Esophagus muscularis mucosa (tissue), 4 donors: Measurements from ENCODE around the gene BAX. TPM values are rescaled to one million over a fixed set of nuclear protein-coding genes. Genes with fewer than 3 reads are reported as not detected.
A peak's percentile ranks its signal among the peaks of the same experiment; 100 is the strongest.

ENCODE experiments used
- DNase-seq: peaks from one replicate; pipeline ENCODE4 v3.0.0-alpha.2; 2017; ENCODE audit errors: extremely low spot score
- H3K27ac ChIP-seq, 4 donors: fragments of 200-600 bp; sonication (generic); replicated peaks in 1 of 4; 1 replicate in 3 of 4; 2 replicates in 1 of 4; pipeline ENCODE4 v1.5.1; 2016 to 2019; ENCODE audit warnings: mild to moderate bottlenecking in 1 of 4
- H3K27me3 ChIP-seq, 4 donors: fragments of 200-600 bp; sonication (generic); one replicate each; pipeline versions ENCODE4 v1.5.1 to v1.6.0; 2016 to 2019
- H3K36me3 ChIP-seq, 4 donors: fragments of 200-600 bp; sonication (generic); one replicate each; pipeline ENCODE4 v1.5.1; 2016 to 2019
- H3K4me1 ChIP-seq, 4 donors: fragments of 200-600 bp; sonication (generic); one replicate each; pipeline ENCODE4 v1.5.1; 2016 to 2019
- H3K4me3 ChIP-seq, 4 donors: fragments of 200-600 bp; sonication (generic); 1 replicate in 2 of 4; 2 replicates in 2 of 4; pipeline ENCODE4 v1.5.1; 2016 to 2019; ENCODE audit warnings: mild to moderate bottlenecking in 4 of 4, moderate library complexity in 1 of 4
- H3K9me3 ChIP-seq, 4 donors: fragments of 200-600 bp; sonication (generic); 1 replicate in 3 of 4; 2 replicates in 1 of 4; pipeline ENCODE4 v1.5.1; 2016 to 2019
- EP300 ChIP-seq: sonication (generic); formaldehyde crosslinking; IDR thresholded peaks from one replicate; pipeline ENCODE4 v1.6.1; 2017; ENCODE audit warnings: antibody characterized with exemption
- POLR2A ChIP-seq: fragments of 450-650 bp; IDR thresholded peaks from one replicate; pipeline ENCODE4 v1.6.1; 2017; ENCODE audit warnings: antibody characterized with exemption, moderate library complexity, mild to moderate bottlenecking, low read depth
- POLR2AphosphoS5 ChIP-seq, 2 donors: sonication (generic); formaldehyde crosslinking; IDR thresholded peaks; one replicate each; pipeline ENCODE4 v1.6.1; 2017; ENCODE audit warnings: antibody characterized with exemption in 2 of 2
- WGBS: methylation state at CpG from one replicate; pipeline ENCODE4 v1.1.5; 2018; 5-methylcytosine and 5-hydroxymethylcytosine counted together
- intact Hi-C: fragments of 100-400 bp; cut with DNase I; formaldehyde crosslinking; loops from one replicate; pipeline ENCODE4 v1.15.1; 2023
- total RNA-seq, 4 donors: library from RNA; depleted of rRNA; stranded (reverse); fragments of >200 nt; gene quantifications; one replicate each; pipeline versions ENCODE4 v1.1.0 to v1.2.1, GENCODE V29; 2016
- TF ChIP-seq, protein P1 (sequence below), 3 experiments: fragments of 200-600 bp in 2 of 3; fragments of 450-650 bp in 1 of 3; sonication (generic) in 2 of 3; IDR thresholded peaks; one replicate each; pipeline ENCODE4 v1.5.1; 2017 to 2019; ENCODE audit warnings: antibody characterized with exemption in 3 of 3, mild to moderate bottlenecking in 2 of 3, moderate library complexity in 1 of 3

BAX gene
- total RNA-seq, 4 donors from 2014 or later: 39.0 to 50.4 (median 42.3) TPM

- no peak for DNase-seq
- Histone ChIP-seq H3K36me3 (peaks cover 12 to 53% (median 40%) of the 10 kb centered on the region in 4 donors), H3K27ac (peak overlapping the region in 3 of 4 donors; percentile 93 to 95 (median 94)), H3K4me3 (no peak overlapping the region), H3K27me3 (no peaks in the 10 kb centered on the region), H3K9me3 (no peaks in the 10 kb centered on the region), H3K4me1 (peaks cover 36 to 52% (median 46%) of the 10 kb centered on the region in 4 donors)
- intact Hi-C loops: no loop called here
- WGBS: 63% methylated on average over 4 of the region's 4 CpGs
- no peak for TF ChIP-seq EP300
These were observed 35.7 kb downstream of the BAX start for GRCh38 chr19:48990400-48990799.

- Histone ChIP-seq H3K27me3 (no peaks in the 10 kb centered on the region), H3K9me3 (no peaks in the 10 kb centered on the region), H3K27ac (peak overlapping the region; percentile 93 to 96 (median 94)), H3K4me1 (peaks cover 36 to 54% (median 48%) of the 10 kb centered on the region in 4 donors), H3K4me3 (peak overlapping the region; percentile 65 to 82 (median 78)), H3K36me3 (peaks cover 10 to 46% (median 33%) of the 10 kb centered on the region in 4 donors)
- TF ChIP-seq, protein P1, sequence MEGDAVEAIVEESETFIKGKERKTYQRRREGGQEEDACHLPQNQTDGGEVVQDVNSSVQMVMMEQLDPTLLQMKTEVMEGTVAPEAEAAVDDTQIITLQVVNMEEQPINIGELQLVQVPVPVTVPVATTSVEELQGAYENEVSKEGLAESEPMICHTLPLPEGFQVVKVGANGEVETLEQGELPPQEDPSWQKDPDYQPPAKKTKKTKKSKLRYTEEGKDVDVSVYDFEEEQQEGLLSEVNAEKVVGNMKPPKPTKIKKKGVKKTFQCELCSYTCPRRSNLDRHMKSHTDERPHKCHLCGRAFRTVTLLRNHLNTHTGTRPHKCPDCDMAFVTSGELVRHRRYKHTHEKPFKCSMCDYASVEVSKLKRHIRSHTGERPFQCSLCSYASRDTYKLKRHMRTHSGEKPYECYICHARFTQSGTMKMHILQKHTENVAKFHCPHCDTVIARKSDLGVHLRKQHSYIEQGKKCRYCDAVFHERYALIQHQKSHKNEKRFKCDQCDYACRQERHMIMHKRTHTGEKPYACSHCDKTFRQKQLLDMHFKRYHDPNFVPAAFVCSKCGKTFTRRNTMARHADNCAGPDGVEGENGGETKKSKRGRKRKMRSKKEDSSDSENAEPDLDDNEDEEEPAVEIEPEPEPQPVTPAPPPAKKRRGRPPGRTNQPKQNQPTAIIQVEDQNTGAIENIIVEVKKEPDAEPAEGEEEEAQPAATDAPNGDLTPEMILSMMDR (IDR thresholded peaks at IDR 0.05): no peak
- TF ChIP-seq EP300 (no peak), POLR2AphosphoS5 (IDR thresholded peaks at IDR 0.05) (no peak), POLR2A (no peak)
- no peak for DNase-seq
- 90% methylated on average over 22 of the region's 22 CpGs for WGBS
- intact Hi-C loops: no loop called here
These were observed 36.4 kb downstream of the BAX start for GRCh38 chr19:48991011-48991609.

DNA sequence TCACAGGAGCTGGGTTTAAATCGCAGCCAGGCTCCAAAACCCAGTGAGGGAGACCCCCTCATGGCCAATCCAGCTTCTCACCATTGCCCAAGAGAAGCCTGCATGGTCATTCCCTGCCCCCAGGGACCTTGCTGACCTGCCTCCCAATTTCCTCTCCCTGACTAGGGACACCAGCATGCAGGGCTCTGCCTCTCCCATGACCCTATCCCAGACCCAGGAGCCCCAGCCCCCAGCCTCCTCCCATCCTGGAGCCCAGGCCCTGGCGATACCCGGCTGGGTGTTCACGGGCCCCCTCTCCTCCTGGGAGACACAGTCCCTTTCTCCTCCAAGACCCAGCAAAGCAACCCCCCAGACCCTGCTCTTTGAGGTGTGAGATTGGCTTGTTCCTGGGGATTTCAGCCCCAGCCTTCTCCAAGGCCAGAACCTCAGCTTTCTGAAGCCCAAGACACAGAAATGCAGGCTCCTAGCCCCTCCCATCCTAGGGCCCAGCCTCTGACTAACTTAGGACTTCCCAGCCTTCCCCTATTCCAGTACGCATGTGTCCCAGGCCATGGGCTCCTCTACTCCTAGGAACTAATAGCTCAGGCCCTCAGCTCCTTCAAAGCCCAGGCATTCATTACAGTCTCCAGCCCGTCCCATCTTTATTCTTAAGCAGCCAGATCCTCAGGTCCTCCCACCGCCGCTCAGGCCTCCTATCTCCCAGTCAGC lies 37.4 kb downstream of the BAX start:
- peaks cover 10 to 37% (median 26%) of the 10 kb centered on the region in 4 donors for H3K36me3 ChIP-seq
- intact Hi-C loops: no loop called here
- H3K27me3 ChIP-seq: no peaks in the 10 kb centered on the region
- H3K4me1 ChIP-seq: peaks cover 36 to 54% (median 48%) of the 10 kb centered on the region in 4 donors
- TF ChIP-seq POLR2A (no peak), POLR2AphosphoS5 (IDR thresholded peaks at IDR 0.05) (peak; percentile 86 to 95)
- no peaks in the 10 kb centered on the region for H3K9me3 ChIP-seq
- peak overlapping the region; percentile 65 to 82 (median 78) for H3K4me3 ChIP-seq
- 12% methylated on average over 7 of the region's 8 CpGs for WGBS
- DNase-seq: no peak
- H3K27ac ChIP-seq: peak overlapping the region; percentile 93 to 96 (median 94)

DNA sequence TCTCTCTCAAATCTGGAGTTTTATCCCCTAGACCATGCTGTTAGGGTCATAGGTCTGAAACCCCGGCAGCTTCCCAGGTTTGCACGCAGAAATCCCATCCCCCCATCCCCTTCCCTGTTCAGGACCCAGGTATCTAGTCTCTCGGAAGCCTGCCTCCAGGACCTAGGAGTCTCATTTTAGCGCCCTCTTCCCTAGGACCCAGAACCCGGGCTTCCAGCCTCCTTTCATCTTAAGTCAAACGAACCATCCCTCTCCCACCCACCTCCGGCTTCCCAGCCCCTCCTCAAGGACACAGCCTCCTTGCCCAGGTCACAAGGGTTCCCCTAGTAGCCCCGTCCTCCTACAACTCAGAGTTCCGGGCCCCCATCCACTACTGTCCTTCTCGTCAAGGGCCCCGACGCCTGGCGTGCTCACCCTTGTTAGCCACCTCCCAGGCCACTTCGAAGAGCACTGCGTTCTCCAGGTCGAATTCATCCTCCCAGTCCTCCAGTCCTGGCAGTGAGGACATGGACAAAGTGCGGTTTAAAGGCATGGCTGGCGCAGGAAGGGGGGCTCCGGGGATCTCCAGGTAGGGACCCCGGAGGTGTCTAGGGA lies 38.0 kb downstream of the BAX start:
- Histone ChIP-seq H3K4me1 (peaks cover 36 to 54% (median 48%) of the 10 kb centered on the region in 4 donors), H3K27me3 (no peaks in the 10 kb centered on the region), H3K4me3 (peak overlapping the region; percentile 65 to 82 (median 78)), H3K36me3 (peaks cover 10 to 31% (median 20%) of the 10 kb centered on the region in 4 donors), H3K9me3 (no peaks in the 10 kb centered on the region), H3K27ac (peak overlapping the region; percentile 93 to 96 (median 94))
- DNase-seq: no peak
- TF ChIP-seq, protein P1 (IDR thresholded peaks at IDR 0.05): no peak
- TF ChIP-seq POLR2AphosphoS5 (IDR thresholded peaks at IDR 0.05): no peak
- no peak for TF ChIP-seq EP300
- no peak for TF ChIP-seq POLR2A
- under 1% methylated on average over 20 of the region's 20 CpGs for WGBS
- intact Hi-C loops: no loop called here

DNA sequence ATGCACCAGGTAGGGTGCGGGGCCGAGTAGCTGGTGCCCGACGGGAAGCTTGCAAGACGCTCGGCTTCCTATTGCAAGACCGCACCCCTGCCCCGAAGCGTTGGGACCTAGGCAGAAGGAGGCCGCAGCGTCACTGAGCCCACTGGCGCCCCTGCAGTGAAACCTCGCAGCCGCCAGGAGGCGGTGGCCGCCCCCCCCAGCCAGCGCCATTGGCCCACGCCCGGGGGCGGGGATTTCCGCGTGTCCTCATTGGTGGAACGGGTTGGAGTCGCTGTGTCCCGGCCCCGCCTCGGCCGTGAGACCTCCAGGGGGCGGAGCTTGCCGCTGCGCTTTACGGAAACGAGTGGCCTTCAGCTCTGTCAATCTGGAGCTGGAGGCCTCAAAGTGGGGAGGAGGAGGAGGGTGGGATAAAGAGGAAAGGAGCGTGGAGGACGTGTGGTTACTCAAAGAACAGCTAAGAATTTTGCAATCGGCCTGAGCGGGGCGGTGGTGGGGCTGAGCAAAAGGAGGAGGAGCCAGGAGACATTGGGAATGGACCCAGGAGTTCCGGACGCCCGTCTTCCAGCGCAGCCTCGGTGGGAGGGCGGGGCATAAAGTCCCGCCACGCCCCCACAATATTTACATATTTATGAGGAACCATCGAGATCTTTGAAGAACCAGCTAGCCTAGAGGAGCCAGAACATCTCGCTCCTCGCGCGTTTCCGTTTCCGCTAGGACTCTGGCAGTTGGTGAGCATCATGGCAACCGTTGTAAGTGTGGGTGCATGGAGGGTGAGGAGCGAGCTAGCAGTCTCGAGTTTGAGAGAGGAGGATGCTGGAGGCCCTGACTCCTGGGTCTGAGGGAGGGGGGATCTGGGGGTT lies 38.7 kb downstream of the BAX start, which contains the start of the genes GYS1 and RUVBL2:
TSS of gene GYS1 (minus strand) at position 135 of the 860 bp plus-strand sequence. CDS start 197 bp downstream, outside the sequence.
TSS of gene RUVBL2 (plus strand) at position 713 of the 860 bp plus-strand sequence. CDS start at position 738, 25 bp downstream.
- Histone ChIP-seq H3K27ac (peak within 1 kb of the TSS; percentile 93 to 96 (median 94)), H3K36me3 (peaks cover 8 to 23% (median 13%) of the 10 kb centered on the region in 4 donors), H3K4me3 (peak within 1 kb of the TSS; percentile 65 to 82 (median 78)), H3K27me3 (no peaks in the 10 kb centered on the region), H3K4me1 (peaks cover 36 to 54% (median 48%) of the 10 kb centered on the region in 4 donors), H3K9me3 (no peaks in the 10 kb centered on the region)
- intact Hi-C loops: no loop called here
- under 1% methylated on average over 32 of the region's 56 CpGs for WGBS
- peak; percentile 100 for DNase-seq
- peak; percentile 99 for TF ChIP-seq POLR2AphosphoS5 (IDR thresholded peaks at IDR 0.05)
- TF ChIP-seq, protein P1 (IDR thresholded peaks at IDR 0.05): peak; percentile 86 to 99 (median 98)
- TF ChIP-seq EP300: no peak
- peak; percentile 95 for TF ChIP-seq POLR2A
